HCT116 (cell line): Measurements from ENCODE around the gene MRPS2. TPM values are rescaled to one million over a fixed set of nuclear protein-coding genes. Genes with fewer than 3 reads are reported as not detected.

Experiments
- ATAC-seq: fragments of 200-7000 bp; cut with Tn5 transposase; 2 replicates; pipeline ENCODE4 v1.9.1; 2020; ENCODE audit warnings: mild to moderate bottlenecking, moderate library complexity
- BruUV-seq: library from RNA; stranded (reverse); fragments of 400-500 nt; replicated peaks from 2 replicates; lab custom pipeline; 2021; lab: Mats Ljungman, UMichigan
- CTCF ChIA-PET: fragments of 300-600 bp; sonication (Branson Sonifier 250); formaldehyde crosslinking; loops from one replicate; lab custom pipeline; 2021; ENCODE audit warnings: antibody characterized with exemption; lab: Charles Lee
- POLR2A ChIA-PET: fragments of 300-600, 350-600 bp; sonication (Branson Sonifier 250); formaldehyde crosslinking; loops from one replicate; lab custom pipeline; 2021; ENCODE audit warnings: antibody characterized with exemption; lab: Charles Lee
- RAD21 ChIA-PET, 2 experiments: fragments of 300-600 bp; sonication (Branson Sonifier 250); formaldehyde crosslinking; loops; one replicate each; lab custom pipeline; 2023; ENCODE audit warnings: low total read pairs in 2 of 2; ENCODE audit not compliant: uncharacterized antibody in 2 of 2, unreplicated experiment in 2 of 2, low non-redundant PET in 1 of 2; lab: Charles Lee
- DNase-seq: peaks from one replicate; pipeline ENCODE4 v3.0.0-alpha.2; 2010; ENCODE audit warnings: low read depth, low spot score
- H2AFZ ChIP-seq: fragments of 200-600 bp; shearing (Covaris generic), sonication (generic); 2 replicates; pipeline ENCODE4 v1.6.1; 2017; ENCODE audit warnings: low read depth, mixed run types, mixed read lengths, antibody characterized with exemption, low read length; ENCODE audit not compliant: poor library complexity, severe bottlenecking
- H3K27ac ChIP-seq: 2 replicates; pipeline ENCODE4 v1.5.1; 2012; ENCODE audit warnings: low read depth, low read length
- H3K27me3 ChIP-seq: fragments of 200-600 bp; sonication (generic); 2 replicates; pipeline ENCODE4 v1.6.1; 2016; ENCODE audit warnings: mixed run types, low read length, mixed read lengths; ENCODE audit not compliant: insufficient read depth
- H3K36me3 ChIP-seq, 2 experiments: fragments of 200-500 bp in 1 of 2; fragments of 200-600 bp in 1 of 2; sonication (Bioruptor generic) in 1 of 2; sonication (generic) in 1 of 2; 2 replicates each; pipeline versions ENCODE4 v1.5.1 to v1.6.1; 2014 to 2016; ENCODE audit warnings: low read length in 2 of 2, inconsistent platforms in 1 of 2, mixed read lengths in 1 of 2, mixed run types in 1 of 2; ENCODE audit not compliant: insufficient read depth in 2 of 2, control insufficient read depth in 1 of 2
- H3K4me1 ChIP-seq, 2 experiments: fragments of 200-600 bp in 1 of 2; sonication (generic) in 1 of 2; 2 replicates each; pipeline versions ENCODE4 v1.5.1 to v1.6.1; 2012 to 2017; ENCODE audit warnings: low read length in 2 of 2, inconsistent platforms in 1 of 2, mild to moderate bottlenecking in 1 of 2, mixed read lengths in 1 of 2, mixed run types in 1 of 2, moderate library complexity in 1 of 2; ENCODE audit not compliant: insufficient read depth in 2 of 2, control insufficient read depth in 1 of 2
- H3K4me2 ChIP-seq: fragments of 200-600 bp; sonication (generic); 2 replicates; pipeline ENCODE4 v1.6.1; 2017; ENCODE audit warnings: mixed run types, low read length, mixed read lengths
- H3K4me3 ChIP-seq, 2 experiments: fragments of 200-600 bp in 1 of 2; sonication (generic) in 1 of 2; replicated peaks in 1 of 2; 2 replicates each; pipeline ENCODE4 v1.5.1; 2011 to 2016; ENCODE audit warnings: low read length in 2 of 2, control low read depth in 1 of 2, low read depth in 1 of 2, mild to moderate bottlenecking in 1 of 2, mixed read lengths in 1 of 2, mixed run types in 1 of 2
- H3K79me2 ChIP-seq: fragments of 200-600 bp; sonication (generic); 2 replicates; pipeline ENCODE4 v1.6.1; 2017; ENCODE audit warnings: mild to moderate bottlenecking, mixed run types, low read length, moderate library complexity, mixed read lengths; ENCODE audit not compliant: insufficient read depth
- H3K9ac ChIP-seq: fragments of 200-600 bp; sonication (generic); 2 replicates; pipeline ENCODE4 v1.6.1; 2016; ENCODE audit warnings: low read length, mixed read lengths
- H3K9me2 ChIP-seq: fragments of 200-600 bp; sonication (generic), shearing (Covaris generic); 2 replicates; pipeline ENCODE4 v1.6.1; 2017; ENCODE audit warnings: mixed run types, mild to moderate bottlenecking, moderate library complexity; ENCODE audit not compliant: insufficient read depth
- H3K9me3 ChIP-seq, 2 experiments: fragments of 200-500 bp in 1 of 2; fragments of 200-600 bp in 1 of 2; sonication (Bioruptor generic) in 1 of 2; sonication (generic) in 1 of 2; 2 replicates each; pipeline ENCODE4 v1.6.1; 2014 to 2017; ENCODE audit warnings: low read length in 2 of 2, mixed read lengths in 2 of 2, inconsistent platforms in 1 of 2, low read depth in 1 of 2, mild to moderate bottlenecking in 1 of 2, mixed run types in 1 of 2, moderate library complexity in 1 of 2; ENCODE audit not compliant: control insufficient read depth in 1 of 2, insufficient read depth in 1 of 2
- H4K20me1 ChIP-seq: fragments of 200-600 bp; sonication (generic), shearing (Covaris generic); 2 replicates; pipeline ENCODE4 v1.6.1; 2017; ENCODE audit warnings: mixed run types, mild to moderate bottlenecking, moderate library complexity; ENCODE audit not compliant: insufficient read depth
- CBX3 ChIP-seq: IDR thresholded peaks from 2 replicates; pipeline ENCODE4 v1.6.1; 2012; ENCODE audit warnings: low read depth
- EGR1 ChIP-seq: IDR thresholded peaks from 2 replicates; pipeline ENCODE4 v1.6.1; 2012; ENCODE audit warnings: low read depth
- EZH2 ChIP-seq: fragments of 200-600 bp; sonication (generic); IDR thresholded peaks from 2 replicates; pipeline ENCODE4 v1.6.1; 2017; ENCODE audit warnings: antibody characterized with exemption, mixed run types
- EZH2phosphoT487 ChIP-seq: fragments of 200-600 bp; IDR thresholded peaks from 2 replicates; pipeline ENCODE4 v1.6.1; 2018; ENCODE audit warnings: antibody characterized with exemption, borderline replicate concordance
- JUND ChIP-seq: IDR thresholded peaks from 2 replicates; pipeline ENCODE4 v1.6.1; 2012
- POLR2A ChIP-seq: IDR thresholded peaks from 2 replicates; pipeline ENCODE4 v1.7.0; 2011; ENCODE audit warnings: borderline replicate concordance; ENCODE audit not compliant: insufficient read depth, insufficient read length; ENCODE audit errors: extremely low read depth
- POLR2AphosphoS5 ChIP-seq: IDR thresholded peaks from 2 replicates; pipeline ENCODE4 v1.6.1; 2011; ENCODE audit warnings: mild to moderate bottlenecking, low read depth, low read length, moderate library complexity
- RAD21 ChIP-seq: IDR thresholded peaks from 2 replicates; pipeline ENCODE4 v1.6.1; 2012; ENCODE audit warnings: low read depth, mild to moderate bottlenecking
- REST ChIP-seq: IDR thresholded peaks from 2 replicates; pipeline ENCODE4 v1.6.1; 2012; ENCODE audit warnings: low read depth
- SIN3A ChIP-seq: IDR thresholded peaks from 2 replicates; pipeline ENCODE4 v1.6.1; 2012; ENCODE audit warnings: low read depth
- SRF ChIP-seq: IDR thresholded peaks from 2 replicates; pipeline ENCODE4 v1.6.1; 2012; ENCODE audit warnings: low read depth
- YY1 ChIP-seq: IDR thresholded peaks from 2 replicates; pipeline ENCODE4 v1.6.1; 2011; ENCODE audit warnings: low read length, low read depth, moderate library complexity, mild to moderate bottlenecking; ENCODE audit not compliant: insufficient replicate concordance; ENCODE audit errors: extremely low read depth
- ZFX ChIP-seq: fragments of 450-650 bp; IDR thresholded peaks from 2 replicates; pipeline ENCODE4 v1.6.1; 2017
- ZNF274 ChIP-seq: fragments of 200-500 bp; sonication (Bioruptor generic); IDR thresholded peaks from 2 replicates; pipeline ENCODE4 v1.6.1; 2014; ENCODE audit warnings: mild to moderate bottlenecking, low read depth, low read length, inconsistent platforms
- intact Hi-C: fragments of 100-400 bp; cut with micrococcal nuclease; formaldehyde crosslinking; loops from 2 replicates; pipeline ENCODE4 v1.10.0; 2022
- total RNA-seq: library from RNA; stranded (reverse); gene quantifications from one replicate; pipeline ENCODE4 v1.2.1, GENCODE V29; 2021; ENCODE audit not compliant: unreplicated experiment
- TF ChIP-seq, protein P1 (sequence below): IDR thresholded peaks from 2 replicates; pipeline ENCODE4 v1.6.1; 2012

The MRPS2 gene
- total RNA-seq, 1 experiment from 2014 or later: 85.1 TPM

DNA sequence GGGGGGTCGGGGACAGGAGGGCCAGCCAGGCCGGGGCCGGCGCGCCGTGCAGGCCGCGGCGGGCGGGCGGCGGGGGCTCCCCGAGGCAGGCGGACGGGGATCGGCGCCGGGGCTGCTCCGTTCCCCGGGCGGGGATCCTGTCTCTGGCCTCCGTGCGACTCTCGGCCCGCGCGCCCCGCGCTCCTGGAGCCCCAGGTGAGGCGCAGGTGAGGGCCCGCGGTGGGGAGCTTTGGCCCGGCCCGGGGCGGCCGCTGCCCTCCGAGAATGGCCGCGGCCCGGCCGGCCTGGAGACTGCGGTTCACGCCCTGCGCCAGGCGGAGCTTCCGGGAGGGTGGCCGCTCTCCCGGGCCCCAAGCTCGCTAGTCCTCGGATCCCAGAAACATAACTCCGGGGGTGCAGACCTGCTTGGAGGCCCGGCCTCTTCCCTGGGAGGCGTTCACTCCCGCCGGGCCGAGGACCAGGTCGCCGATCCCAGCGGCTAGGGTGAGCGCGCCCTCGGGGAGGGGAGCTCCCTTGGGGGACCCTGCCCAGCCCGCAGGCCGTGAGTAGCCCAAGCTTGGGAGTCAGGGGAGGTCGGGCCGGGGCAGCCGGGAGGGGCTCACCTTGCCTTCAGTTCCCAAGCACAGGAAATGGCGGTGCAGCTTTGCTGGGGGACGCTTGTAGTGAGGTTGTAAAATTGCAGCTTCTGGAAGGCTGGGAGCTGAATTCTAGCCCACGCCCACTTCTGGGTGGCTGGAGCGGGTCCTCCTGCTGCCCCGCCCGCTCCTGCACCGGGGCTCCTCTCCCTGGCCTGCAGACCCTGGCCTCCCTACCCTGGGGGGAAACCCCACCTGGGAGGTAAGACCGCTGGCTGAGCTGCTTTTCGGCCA is 20.2 kb upstream of the MRPS2 start:
- Histone ChIP-seq H3K4me1 (peaks cover 10 to 20% of the 10 kb centered on the region in 2 experiments; a peak in 3 of 4 replicates), H4K20me1 (no peaks in the 10 kb centered on the region), H3K27ac (peak overlapping the region; percentile 91), H3K4me2 (peak overlapping the region; percentile 98), H3K9me3 (no peaks in the 10 kb centered on the region), H2AFZ (no peak overlapping the region), H3K4me3 (peak overlapping the region; percentile 86 to 91), H3K9ac (peak overlapping the region; percentile 82), H3K36me3 (peaks cover 4 to 19% of the 10 kb centered on the region in 2 experiments; a peak in 3 of 4 replicates), H3K79me2 (peaks cover 30% of the 10 kb centered on the region), H3K27me3 (no peaks in the 10 kb centered on the region), H3K9me2 (no peaks in the 10 kb centered on the region)
- ChIA-PET POLR2A (interaction anchor here (1.0 to 1.6 kb wide), 2 partner anchors 9 to 12 kb away, joined by 5 to 6 read pairs; no protein-coding TSS in a partner anchor), RAD21 (no interaction called here), CTCF (interaction anchor here (0.6 to 1.7 kb wide), 3 partner anchors 9 to 19 kb away, joined by 3 to 4 read pairs (median 3); a partner anchor contains a TSS)
- TF ChIP-seq CBX3 (no peak), YY1 (no peak), EZH2 (no peak), POLR2A (peak; percentile 27), REST (no peak), SIN3A (no peak), ZFX (peak; percentile 84), RAD21 (no peak), EGR1 (no peak), POLR2AphosphoS5 (peak; percentile 46), EZH2phosphoT487 (no peak), JUND (no peak), SRF (no peak), ZNF274 (no peak)
- TF ChIP-seq, protein P1, sequence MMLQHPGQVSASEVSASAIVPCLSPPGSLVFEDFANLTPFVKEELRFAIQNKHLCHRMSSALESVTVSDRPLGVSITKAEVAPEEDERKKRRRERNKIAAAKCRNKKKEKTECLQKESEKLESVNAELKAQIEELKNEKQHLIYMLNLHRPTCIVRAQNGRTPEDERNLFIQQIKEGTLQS: no peak
- intact Hi-C loops: no loop called here
- no peak for DNase-seq
- BruUV-seq: no TSS peak
- peak; percentile 62 for ATAC-seq
